Naive B cell (primary cell): ENCODE measurements around the gene CREBBP. TPM values are rescaled to one million over a fixed set of nuclear protein-coding genes. Genes with fewer than 3 reads are reported as not detected.

ENCODE experiments used
- ATAC-seq, 2 donors: fragments of 150-1000 bp; cut with Tn5 transposase; 2 replicates each; pipeline ENCODE4 v1.10.0; 2021; ENCODE audit warnings: low read depth in 2 of 2, mild to moderate bottlenecking in 2 of 2, moderate library complexity in 2 of 2
- DNase-seq: peaks from one replicate; pipeline ENCODE4 v3.0.0; 2022
- H3K27ac Mint-ChIP-seq, 6 donors: one replicate each; pipeline ENCODE4 v1.8.0; 2020 to 2022; ENCODE audit warnings: mild to moderate bottlenecking in 6 of 6, mixed read lengths in 6 of 6, moderate library complexity in 5 of 6, inconsistent platforms in 2 of 6
- H3K27me3 Mint-ChIP-seq, 3 donors: one replicate each; pipeline ENCODE4 v1.8.0; 2021 to 2022; ENCODE audit warnings: mixed read lengths in 3 of 3, mild to moderate bottlenecking in 1 of 3
- H3K36me3 Mint-ChIP-seq, 2 donors: one replicate each; pipeline ENCODE4 v1.8.0; 2020 to 2022; ENCODE audit warnings: mixed read lengths in 2 of 2, inconsistent platforms in 1 of 2, mild to moderate bottlenecking in 1 of 2
- H3K4me1 Mint-ChIP-seq, 3 donors: one replicate each; pipeline ENCODE4 v1.8.0; 2020 to 2022; ENCODE audit warnings: mixed read lengths in 3 of 3, inconsistent platforms in 1 of 3, mild to moderate bottlenecking in 1 of 3, moderate library complexity in 1 of 3
- H3K4me3 Mint-ChIP-seq, 8 donors: one replicate each; pipeline ENCODE4 v1.8.0; 2020 to 2022; ENCODE audit warnings: mild to moderate bottlenecking in 8 of 8, mixed read lengths in 8 of 8, moderate library complexity in 8 of 8, inconsistent platforms in 2 of 8
- H3K9me3 Mint-ChIP-seq, 7 donors: one replicate each; pipeline ENCODE4 v1.8.0; 2020 to 2022; ENCODE audit warnings: mixed read lengths in 7 of 7, mild to moderate bottlenecking in 5 of 7, inconsistent platforms in 2 of 7, moderate library complexity in 1 of 7
- polyA plus RNA-seq, 6 donors: library from polyadenylated mRNA; unstranded; fragments of 300-500 nt; fragmentation: Illumina TruSeq; gene quantifications; one replicate each; pipeline ENCODE4 v1.2.3, GENCODE V29; 2021; ENCODE audit warnings: low read depth in 6 of 6

CREBBP gene
- polyA plus RNA-seq, 6 donors from 2014 or later = 2.6 to 23.5 (median 7.2) TPM

GRCh38 chr16:3734084-3734757 lies 146.3 kb downstream of the CREBBP start:
- Mint-ChIP-seq H3K4me3 (peak overlapping the region in 1 of 8 donors; percentile 42), H3K27ac (peak overlapping the region in 1 of 6 donors; percentile 94), H3K27me3 (no peaks in the 10 kb centered on the region), H3K4me1 (peaks cover 0 to 3% (median 0%) of the 10 kb centered on the region in 3 donors), H3K9me3 (peaks cover 0 to 2% (median 0%) of the 10 kb centered on the region in 7 donors), H3K36me3 (peaks cover 25 to 46% of the 10 kb centered on the region in 2 donors)
- no peak for ATAC-seq
- DNase-seq = no peak

GRCh38 chr16:3732171-3732570 lies 148.3 kb downstream of the CREBBP start:
- ATAC-seq = no peak
- H3K36me3 Mint-ChIP-seq = peaks cover 22 to 42% of the 10 kb centered on the region in 2 donors
- DNase-seq = no peak
- no peaks in the 10 kb centered on the region for H3K27me3 Mint-ChIP-seq
- peaks cover 0 to 2% (median 0%) of the 10 kb centered on the region in 7 donors for H3K9me3 Mint-ChIP-seq
- H3K4me1 Mint-ChIP-seq = peaks cover 0 to 3% (median 0%) of the 10 kb centered on the region in 3 donors
- H3K27ac Mint-ChIP-seq = peak overlapping the region in 2 of 6 donors; percentile 11 to 47
- H3K4me3 Mint-ChIP-seq = peak overlapping the region in 1 of 8 donors; percentile 6

GRCh38 chr16:3731126-3731935 lies 149.2 kb downstream of the CREBBP start:
- Mint-ChIP-seq H3K4me1 (peaks cover 0 to 3% (median 0%) of the 10 kb centered on the region in 3 donors), H3K4me3 (peak overlapping the region in 1 of 8 donors; percentile 75), H3K27ac (peak overlapping the region in 2 of 6 donors; percentile 63 to 90), H3K27me3 (no peaks in the 10 kb centered on the region), H3K36me3 (peaks cover 14 to 34% of the 10 kb centered on the region in 2 donors), H3K9me3 (peaks cover 0 to 2% (median 0%) of the 10 kb centered on the region in 7 donors)
- ATAC-seq (no peak), DNase-seq (no peak)

- peak overlapping the region in 2 of 6 donors; percentile 53 to 76 for H3K27ac Mint-ChIP-seq
- H3K36me3 Mint-ChIP-seq = peaks cover 9 to 25% of the 10 kb centered on the region in 2 donors
- ATAC-seq = no peak
- DNase-seq = no peak
- H3K9me3 Mint-ChIP-seq = peaks cover 0 to 2% (median 0%) of the 10 kb centered on the region in 7 donors
- H3K27me3 Mint-ChIP-seq = no peaks in the 10 kb centered on the region
- no peaks in the 10 kb centered on the region for H3K4me1 Mint-ChIP-seq
- H3K4me3 Mint-ChIP-seq = no peak overlapping the region
Measured at GRCh38 chr16:3730161-3731125, 150.1 kb downstream of the CREBBP start.

GRCh38 chr16:3729161-3730112 lies 151.1 kb downstream of the CREBBP start:
- no peaks in the 10 kb centered on the region for H3K27me3 Mint-ChIP-seq
- ATAC-seq (no peak), DNase-seq (no peak)
- H3K4me3 Mint-ChIP-seq = no peak overlapping the region
- H3K9me3 Mint-ChIP-seq = no peaks in the 10 kb centered on the region
- H3K27ac Mint-ChIP-seq = peak overlapping the region in 1 of 6 donors; percentile 63
- H3K36me3 Mint-ChIP-seq = peaks cover 9 to 18% of the 10 kb centered on the region in 2 donors
- H3K4me1 Mint-ChIP-seq = peaks cover 0 to 7% (median 6%) of the 10 kb centered on the region in 3 donors

GRCh38 chr16:3728424-3729160 lies 151.9 kb downstream of the CREBBP start:
- no peaks in the 10 kb centered on the region for H3K27me3 Mint-ChIP-seq
- H3K36me3 Mint-ChIP-seq = peaks cover 5 to 18% of the 10 kb centered on the region in 2 donors

GRCh38 chr16:3727806-3728381 lies 152.6 kb downstream of the CREBBP start:
- peaks cover 0 to 8% (median 7%) of the 10 kb centered on the region in 3 donors for H3K4me1 Mint-ChIP-seq
- H3K4me3 Mint-ChIP-seq = no peak overlapping the region
- peak overlapping the region in 2 of 6 donors; percentile 21 to 56 for H3K27ac Mint-ChIP-seq
- peaks cover 5 to 18% of the 10 kb centered on the region in 2 donors for H3K36me3 Mint-ChIP-seq
- no peak for ATAC-seq
- no peak for DNase-seq
- H3K9me3 Mint-ChIP-seq = no peaks in the 10 kb centered on the region
- no peaks in the 10 kb centered on the region for H3K27me3 Mint-ChIP-seq

More at GRCh38 chr16:3728424-3729160, 151.9 kb downstream of the CREBBP start:
- Mint-ChIP-seq H3K4me3 (no peak overlapping the region), H3K9me3 (no peaks in the 10 kb centered on the region), H3K27ac (peak overlapping the region in 1 of 6 donors; percentile 53), H3K4me1 (peaks cover 0 to 8% (median 7%) of the 10 kb centered on the region in 3 donors)
- ATAC-seq = no peak
- no peak for DNase-seq

GRCh38 chr16:3726021-3726687 lies 154.4 kb downstream of the CREBBP start:
- ATAC-seq (no peak), DNase-seq (no peak)
- H3K27me3 Mint-ChIP-seq = no peaks in the 10 kb centered on the region
- peak overlapping the region in 3 of 6 donors; percentile 60 to 89 (median 62) for H3K27ac Mint-ChIP-seq
- H3K4me1 Mint-ChIP-seq = peaks cover 0 to 8% (median 7%) of the 10 kb centered on the region in 3 donors
- no peak overlapping the region for H3K4me3 Mint-ChIP-seq
- H3K9me3 Mint-ChIP-seq = no peaks in the 10 kb centered on the region
- peaks cover 5 to 12% of the 10 kb centered on the region in 2 donors for H3K36me3 Mint-ChIP-seq

- peaks cover 2 to 6% of the 10 kb centered on the region in 2 donors for H3K36me3 Mint-ChIP-seq
- H3K9me3 Mint-ChIP-seq = no peaks in the 10 kb centered on the region
- H3K27ac Mint-ChIP-seq = peak overlapping the region in 2 of 6 donors; percentile 11 to 65
- peaks cover 0 to 8% (median 7%) of the 10 kb centered on the region in 3 donors for H3K4me1 Mint-ChIP-seq
- ATAC-seq = no peak
- H3K4me3 Mint-ChIP-seq = peak overlapping the region in 2 of 8 donors; percentile 15 to 59
- DNase-seq = no peak
- no peaks in the 10 kb centered on the region for H3K27me3 Mint-ChIP-seq
Measured at GRCh38 chr16:3725276-3725675, 155.2 kb downstream of the CREBBP start.

- H3K4me1 Mint-ChIP-seq = peaks cover 4 to 17% (median 17%) of the 10 kb centered on the region in 3 donors
- H3K36me3 Mint-ChIP-seq = no peaks in the 10 kb centered on the region
- ATAC-seq (no peak), DNase-seq (no peak)
- no peaks in the 10 kb centered on the region for H3K9me3 Mint-ChIP-seq
- H3K27me3 Mint-ChIP-seq = no peaks in the 10 kb centered on the region
- H3K4me3 Mint-ChIP-seq = no peak overlapping the region
- peak overlapping the region in 1 of 6 donors; percentile 27 for H3K27ac Mint-ChIP-seq
Measured at GRCh38 chr16:3722508-3722907, 158.0 kb downstream of the CREBBP start.

- no peak for ATAC-seq
- no peaks in the 10 kb centered on the region for H3K36me3 Mint-ChIP-seq
- H3K27me3 Mint-ChIP-seq = no peaks in the 10 kb centered on the region
- H3K9me3 Mint-ChIP-seq = no peaks in the 10 kb centered on the region
- H3K4me3 Mint-ChIP-seq = peak overlapping the region in 1 of 8 donors; percentile 61
- H3K27ac Mint-ChIP-seq = peak overlapping the region in 1 of 6 donors; percentile 69
- DNase-seq = no peak
- peaks cover 7 to 29% (median 17%) of the 10 kb centered on the region in 3 donors for H3K4me1 Mint-ChIP-seq
Measured at GRCh38 chr16:3720418-3720817, 160.1 kb downstream of the CREBBP start.
